CMK (cell line): ENCODE results near the gene KCNJ5.

Experiments used
- DNase-seq: peaks from one replicate; pipeline ENCODE4 v3.0.0-alpha.2; 2010; ENCODE audit warnings: low read depth

The KCNJ5 gene

GRCh38 chr11:128956401-128957201, 65.4 kb downstream of the KCNJ5 start:
- DNase-seq, result peak; percentile 45

GRCh38 chr11:128957202-128957482, 66.0 kb downstream of the KCNJ5 start:
- no peak for DNase-seq

- no peak for DNase-seq
Measured at GRCh38 chr11:128961645-128962044, 70.5 kb downstream of the KCNJ5 start.

GRCh38 chr11:128962896-128963295, 71.7 kb downstream of the KCNJ5 start:
- DNase-seq, result no peak

- no peak for DNase-seq
Measured at GRCh38 chr11:128963744-128964325, 72.7 kb downstream of the KCNJ5 start.

- no peak for DNase-seq
Measured at GRCh38 chr11:128964463-128964930, 73.3 kb downstream of the KCNJ5 start.

GRCh38 chr11:128965485-128965884, 74.3 kb downstream of the KCNJ5 start:
- DNase-seq, result no peak

- DNase-seq, result no peak
Measured at GRCh38 chr11:128967578-128967977, 76.4 kb downstream of the KCNJ5 start.

- DNase-seq, result no peak
Measured at GRCh38 chr11:128968916-128969315, 77.8 kb downstream of the KCNJ5 start.
